Body of pancreas (tissue), 4 donors: ENCODE data around the gene SH3GL1. TPM values are rescaled to one million over a fixed set of nuclear protein-coding genes. Genes with fewer than 3 reads are reported as not detected.

Experiments
- ATAC-seq: fragments of 150-250 bp; one replicate; pipeline ENCODE4 v1.9.1; 2016
- DNase-seq, 4 donors: peaks; one replicate each; pipeline ENCODE4 v3.0.0-alpha.2; 2019
- H3K27ac ChIP-seq, 4 donors: fragments of 200-600 bp; sonication (generic); 1 replicate in 3 of 4; 2 replicates in 1 of 4; pipeline versions ENCODE4 v1.5.1 to v1.6.1; 2016 to 2019; ENCODE audit warnings: mild to moderate bottlenecking in 1 of 4, mixed read lengths in 1 of 4, moderate library complexity in 1 of 4
- H3K27me3 ChIP-seq, 2 donors: fragments of 200-600 bp; sonication (generic); one replicate each; pipeline ENCODE4 v1.6.0; 2016; ENCODE audit warnings: mild to moderate bottlenecking in 1 of 2
- H3K36me3 ChIP-seq, 2 donors: fragments of 200-600 bp; sonication (generic); replicated peaks in 1 of 2; 2 replicates each; pipeline ENCODE4 v1.5.1; 2016; ENCODE audit warnings: low read depth in 2 of 2; ENCODE audit not compliant: insufficient read depth in 1 of 2
- H3K4me1 ChIP-seq: fragments of 200-600 bp; sonication (generic); one replicate; pipeline ENCODE4 v1.6.0; 2016
- H3K4me3 ChIP-seq, 2 donors: fragments of 200-600 bp; sonication (generic); 1 replicate in 1 of 2; 2 replicates in 1 of 2; pipeline ENCODE4 v1.5.1; 2016 to 2019
- H3K9me3 ChIP-seq, 3 donors: fragments of 200-600 bp; sonication (generic); 1 replicate in 2 of 3; 2 replicates in 1 of 3; pipeline ENCODE4 v1.5.1; 2016
- POLR2A ChIP-seq, 3 donors: fragments of 450-650 bp; IDR thresholded peaks; one replicate each; pipeline ENCODE4 v1.6.1; 2016; ENCODE audit warnings: antibody characterized with exemption in 3 of 3, mild to moderate bottlenecking in 2 of 3
- WGBS, 2 donors: methylation state at CpG; one replicate each; pipeline ENCODE4 v1.1.5; 2017; 5-methylcytosine and 5-hydroxymethylcytosine counted together
- intact Hi-C: fragments of 100-400 bp; cut with DNase I; formaldehyde crosslinking; loops from one replicate; pipeline ENCODE4 v1.15.1; 2023
- total RNA-seq, 2 donors: library from RNA; depleted of rRNA; stranded (reverse); fragments of >200 nt; gene quantifications; one replicate each; pipeline ENCODE4 v1.1.0, GENCODE V29; 2016
- TF ChIP-seq, protein P1 (sequence below), 7 experiments: fragments of 450-650 bp in 4 of 7; fragments of 200-600 bp in 3 of 7; sonication (generic) in 3 of 7; IDR thresholded peaks; one replicate each; pipeline ENCODE4 v1.5.1; 2016 to 2019; ENCODE audit warnings: antibody characterized with exemption in 7 of 7

The SH3GL1 gene
- total RNA-seq, 2 donors from 2014 or later = 20.4 to 22.6 TPM

DNA sequence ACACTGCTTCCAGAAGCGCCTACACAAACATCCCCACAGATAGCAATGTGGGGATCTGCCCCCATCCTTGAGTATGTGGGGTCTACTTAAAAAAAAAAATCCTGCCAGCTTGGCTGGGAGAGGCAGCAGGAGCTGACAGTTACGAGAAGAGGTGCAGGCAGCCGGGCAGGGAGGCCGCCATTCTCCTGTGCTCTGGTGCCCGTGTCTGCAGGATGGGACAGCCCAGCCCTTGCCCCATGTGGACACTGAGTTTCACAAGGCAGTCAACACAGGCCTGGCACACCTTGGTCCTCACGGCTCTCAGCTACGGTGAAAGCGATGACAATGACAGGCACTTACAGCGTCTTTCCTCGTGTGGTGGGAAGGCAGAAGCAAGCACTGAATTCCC is 33.0 kb downstream of the SH3GL1 start:
- TF ChIP-seq, protein P1, sequence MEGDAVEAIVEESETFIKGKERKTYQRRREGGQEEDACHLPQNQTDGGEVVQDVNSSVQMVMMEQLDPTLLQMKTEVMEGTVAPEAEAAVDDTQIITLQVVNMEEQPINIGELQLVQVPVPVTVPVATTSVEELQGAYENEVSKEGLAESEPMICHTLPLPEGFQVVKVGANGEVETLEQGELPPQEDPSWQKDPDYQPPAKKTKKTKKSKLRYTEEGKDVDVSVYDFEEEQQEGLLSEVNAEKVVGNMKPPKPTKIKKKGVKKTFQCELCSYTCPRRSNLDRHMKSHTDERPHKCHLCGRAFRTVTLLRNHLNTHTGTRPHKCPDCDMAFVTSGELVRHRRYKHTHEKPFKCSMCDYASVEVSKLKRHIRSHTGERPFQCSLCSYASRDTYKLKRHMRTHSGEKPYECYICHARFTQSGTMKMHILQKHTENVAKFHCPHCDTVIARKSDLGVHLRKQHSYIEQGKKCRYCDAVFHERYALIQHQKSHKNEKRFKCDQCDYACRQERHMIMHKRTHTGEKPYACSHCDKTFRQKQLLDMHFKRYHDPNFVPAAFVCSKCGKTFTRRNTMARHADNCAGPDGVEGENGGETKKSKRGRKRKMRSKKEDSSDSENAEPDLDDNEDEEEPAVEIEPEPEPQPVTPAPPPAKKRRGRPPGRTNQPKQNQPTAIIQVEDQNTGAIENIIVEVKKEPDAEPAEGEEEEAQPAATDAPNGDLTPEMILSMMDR (IDR thresholded peaks at IDR 0.05) = no peak
- no peak for TF ChIP-seq POLR2A (IDR thresholded peaks at IDR 0.05)
- peaks cover 45% of the 10 kb centered on the region for H3K4me1 ChIP-seq
- intact Hi-C loops = no loop called here
- no peak overlapping the region for H3K4me3 ChIP-seq
- H3K27me3 ChIP-seq = no peaks in the 10 kb centered on the region
- H3K27ac ChIP-seq = no peak overlapping the region
- H3K36me3 ChIP-seq = peaks cover 7 to 20% of the 10 kb centered on the region in 2 donors
- ATAC-seq (no peak), DNase-seq (no peak)
- H3K9me3 ChIP-seq = no peaks in the 10 kb centered on the region
- WGBS, 2 donors = 77 to 89% methylated on average over 4 to 10 of the region's 10 CpGs

DNA sequence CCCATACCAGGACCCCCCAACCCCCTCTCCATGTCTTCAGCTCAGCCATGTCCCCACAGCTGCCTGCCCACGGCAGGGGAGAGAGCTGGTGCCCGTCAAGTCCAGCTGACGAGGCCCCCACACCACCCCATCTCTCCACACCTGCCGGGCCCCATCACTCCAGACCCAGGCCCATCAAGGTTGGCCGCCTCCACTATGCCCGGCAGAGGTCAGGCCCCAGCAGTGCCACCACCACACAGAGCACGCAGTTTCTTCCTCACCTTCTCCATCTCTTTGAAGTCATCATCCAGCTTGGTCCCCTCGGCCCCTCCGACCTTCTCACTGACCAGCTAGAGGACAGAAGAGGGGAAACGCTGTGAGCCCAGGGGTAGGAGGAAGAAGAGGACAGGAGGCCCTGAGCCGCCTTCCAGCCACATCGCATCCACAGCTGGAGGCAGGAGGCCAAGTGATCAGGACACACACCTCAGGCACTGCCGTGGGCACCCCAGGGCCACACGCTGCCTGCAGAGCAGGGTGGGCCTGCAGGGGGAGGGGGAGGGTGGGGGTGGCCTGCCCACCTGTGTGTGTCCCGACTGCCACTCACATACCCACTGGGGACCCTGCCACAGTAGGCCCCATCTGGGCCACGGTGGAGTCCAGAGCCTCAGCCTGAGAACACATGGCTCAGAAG is 33.5 kb downstream of the SH3GL1 start:
- no peak for TF ChIP-seq POLR2A (IDR thresholded peaks at IDR 0.05)
- TF ChIP-seq, protein P1 (IDR thresholded peaks at IDR 0.05) = no peak
- 86 to 89% methylated on average over 5 to 16 of the region's 16 CpGs for WGBS, 2 donors
- no peaks in the 10 kb centered on the region for H3K9me3 ChIP-seq
- H3K4me3 ChIP-seq = no peak overlapping the region
- intact Hi-C loops = no loop called here
- H3K27ac ChIP-seq = no peak overlapping the region
- H3K4me1 ChIP-seq = peaks cover 40% of the 10 kb centered on the region
- no peak for ATAC-seq
- H3K36me3 ChIP-seq = peaks cover 12 to 21% of the 10 kb centered on the region in 2 donors
- H3K27me3 ChIP-seq = no peaks in the 10 kb centered on the region
- DNase-seq = no peak

DNA sequence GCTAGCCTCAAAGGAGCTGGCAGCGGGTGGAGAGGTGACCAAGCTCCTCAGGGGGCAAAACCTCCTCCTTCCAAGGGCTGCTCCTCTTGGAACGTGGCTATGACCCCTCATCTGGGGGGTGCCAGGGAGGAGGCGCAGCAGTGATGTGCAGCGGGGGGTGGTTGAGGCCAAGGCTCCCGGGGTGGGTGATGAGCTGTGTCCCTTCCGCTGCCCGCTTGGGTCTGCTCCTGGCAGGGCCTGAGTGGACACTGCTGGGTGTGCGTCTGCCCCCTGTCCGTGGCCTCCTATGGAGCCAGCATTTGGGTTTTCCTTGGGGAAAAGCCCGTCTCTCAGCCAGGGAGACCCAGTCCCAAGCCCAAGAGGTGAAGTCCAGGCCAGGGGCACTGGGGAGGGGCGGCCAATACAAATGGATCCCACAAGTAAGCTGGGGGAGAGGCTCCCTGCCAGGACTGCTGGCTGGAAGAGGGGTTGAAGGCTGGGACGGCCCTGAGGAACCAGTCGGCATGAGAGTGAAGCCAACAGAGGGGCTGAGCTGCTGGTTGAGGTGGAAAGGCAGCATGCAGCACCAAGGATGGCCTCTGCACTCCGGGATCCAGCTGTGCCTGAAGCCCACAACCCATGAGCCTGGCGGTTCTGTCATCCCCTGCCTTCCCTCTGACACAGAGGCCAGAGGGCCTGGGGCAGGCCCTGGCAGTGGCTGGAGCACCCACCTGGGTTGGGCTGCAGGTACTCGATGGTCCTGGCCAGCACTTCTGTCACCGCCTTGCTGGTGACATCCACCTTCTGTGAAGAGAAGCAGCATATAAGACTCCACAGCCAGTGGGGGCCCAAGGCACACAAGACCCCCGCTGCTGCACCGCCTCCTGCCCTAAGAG is 34.3 kb downstream of the SH3GL1 start:
- WGBS, 2 donors = 88 to 93% methylated on average over 11 to 12 of the region's 19 CpGs
- no peaks in the 10 kb centered on the region for H3K9me3 ChIP-seq
- H3K4me3 ChIP-seq = no peak overlapping the region
- intact Hi-C loops = no loop called here
- no peak overlapping the region for H3K27ac ChIP-seq
- no peaks in the 10 kb centered on the region for H3K27me3 ChIP-seq
- DNase-seq (no peak), ATAC-seq (no peak)
- H3K4me1 ChIP-seq = peaks cover 32% of the 10 kb centered on the region
- H3K36me3 ChIP-seq = peaks cover 13 to 23% of the 10 kb centered on the region in 2 donors
- TF ChIP-seq POLR2A (IDR thresholded peaks at IDR 0.05) = no peak
- TF ChIP-seq, protein P1 (IDR thresholded peaks at IDR 0.05) = no peak

DNA sequence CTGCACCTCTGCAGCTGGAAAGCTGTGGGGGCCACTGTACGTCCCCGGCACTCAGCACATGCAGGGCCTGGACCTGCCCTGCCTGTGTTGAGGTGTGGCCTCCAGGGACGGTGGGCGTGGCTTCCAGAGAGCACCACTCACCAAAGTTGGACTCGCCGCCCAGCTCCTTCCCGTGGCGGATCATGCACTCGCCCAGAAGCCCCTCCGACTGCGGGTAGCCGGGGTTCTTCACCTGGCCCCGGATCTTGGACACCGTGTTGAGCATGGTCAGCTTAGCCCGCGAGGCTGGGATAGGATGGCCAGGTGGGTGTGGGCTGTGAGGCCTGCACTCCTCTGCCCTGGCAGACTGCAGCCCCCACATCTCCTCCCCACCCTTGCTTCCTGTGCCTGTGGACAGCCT is 35.0 kb downstream of the SH3GL1 start:
- no peaks in the 10 kb centered on the region for H3K27me3 ChIP-seq
- H3K4me1 ChIP-seq = peaks cover 26% of the 10 kb centered on the region
- ATAC-seq (no peak), DNase-seq (no peak)
- intact Hi-C loops = no loop called here
- 94 to 96% methylated on average over 8 to 16 of the region's 16 CpGs for WGBS, 2 donors
- no peak overlapping the region for H3K4me3 ChIP-seq
- H3K9me3 ChIP-seq = no peaks in the 10 kb centered on the region
- H3K27ac ChIP-seq = no peak overlapping the region
- peaks cover 13 to 23% of the 10 kb centered on the region in 2 donors for H3K36me3 ChIP-seq
- TF ChIP-seq, protein P1 (IDR thresholded peaks at IDR 0.05) = no peak
- no peak for TF ChIP-seq POLR2A (IDR thresholded peaks at IDR 0.05)
